GM18526 (cell line): Measurements from ENCODE around the gene SMU1.

Experiments used
- POLR2A ChIP-seq: IDR thresholded peaks from 3 replicates; pipeline ENCODE4 v1.6.1; 2011; ENCODE audit not compliant: insufficient read length; ENCODE audit errors: extremely low read depth

The SMU1 gene

GRCh38 chr9:33076046-33077004 is at the start of gene SMU1:
TSS of gene SMU1 (minus strand) at chr9:33076674. CDS start at chr9:33076608, 66 bp downstream.
- TF ChIP-seq POLR2A: peak; percentile 80

- TF ChIP-seq POLR2A: no peak
These were observed 49.0 kb upstream of the SMU1 start for GRCh38 chr9:33125461-33125860.

GRCh38 chr9:33124751-33125381 is 48.4 kb upstream of the SMU1 start:
- TF ChIP-seq POLR2A: no peak

- TF ChIP-seq POLR2A: no peak
These were observed 47.6 kb upstream of the SMU1 start for GRCh38 chr9:33124046-33124445.

GRCh38 chr9:33123407-33124031 is 47.0 kb upstream of the SMU1 start:
- no peak for TF ChIP-seq POLR2A

GRCh38 chr9:33120620-33121019 is 44.1 kb upstream of the SMU1 start:
- no peak for TF ChIP-seq POLR2A

- no peak for TF ChIP-seq POLR2A
These were observed 41.3 kb upstream of the SMU1 start for GRCh38 chr9:33117796-33118195.

- no peak for TF ChIP-seq POLR2A
These were observed 40.8 kb upstream of the SMU1 start for GRCh38 chr9:33117306-33117705.

GRCh38 chr9:33116860-33117259 is 40.4 kb upstream of the SMU1 start:
- no peak for TF ChIP-seq POLR2A

- TF ChIP-seq POLR2A: no peak
These were observed 38.3 kb upstream of the SMU1 start for GRCh38 chr9:33114746-33115145.

- TF ChIP-seq POLR2A: no peak
These were observed 37.5 kb upstream of the SMU1 start for GRCh38 chr9:33113799-33114547.

- TF ChIP-seq POLR2A: no peak
These were observed 35.6 kb upstream of the SMU1 start for GRCh38 chr9:33112094-33112493.

GRCh38 chr9:33111631-33112030 is 35.2 kb upstream of the SMU1 start:
- TF ChIP-seq POLR2A: no peak

GRCh38 chr9:33110686-33111085 is 34.2 kb upstream of the SMU1 start:
- no peak for TF ChIP-seq POLR2A
